GM21786 (cell line): ENCODE measurements around the gene CINP.
"Not testable (repeated sequence)": the region's sequence is repeated elsewhere in the genome, so short reads cannot be mapped to it uniquely, and the experiment has no call there.

Experiments
- ATAC-seq: cut with Tn5 transposase; IDR thresholded peaks from one replicate; pipeline ENCODE4 v1.9.1; 2021; ENCODE audit not compliant: unreplicated experiment

The CINP gene

GRCh38 chr14:102321456-102322422, 41.0 kb downstream of the CINP start:
- ATAC-seq: no peak

GRCh38 chr14:102320671-102321455, 41.8 kb downstream of the CINP start:
- ATAC-seq: no peak

- ATAC-seq: no peak
Measured at GRCh38 chr14:102320033-102320660, 42.5 kb downstream of the CINP start.

- ATAC-seq: peak; percentile 49
Measured at GRCh38 chr14:102319351-102320032, 43.2 kb downstream of the CINP start, which contains the start of gene ZNF839. Gene ZNF839, plus strand, starts transcription at chr14:102319746. Its CDS starts 20 bp downstream, at chr14:102319766.

- ATAC-seq: no peak
Measured at GRCh38 chr14:102318781-102319276, 43.9 kb downstream of the CINP start.

GRCh38 chr14:102317564-102318248, 45.0 kb downstream of the CINP start:
- ATAC-seq: no peak

GRCh38 chr14:102316743-102317563, 45.7 kb downstream of the CINP start:
- peak; percentile 58 for ATAC-seq

GRCh38 chr14:102316338-102316742, 46.4 kb downstream of the CINP start:
- ATAC-seq: no peak

GRCh38 chr14:102315121-102315520, 47.6 kb downstream of the CINP start:
- ATAC-seq: no peak

GRCh38 chr14:102314242-102315011, 48.3 kb downstream of the CINP start:
- ATAC-seq: no peak

GRCh38 chr14:102304611-102305506, 57.8 kb downstream of the CINP start, which contains the start of gene MOK:
Gene MOK, minus strand, starts transcription at chr14:102305164. Its CDS starts 196 bp downstream, at chr14:102304968.
- ATAC-seq: peak; percentile 98

- no peak for ATAC-seq
Measured at GRCh38 chr14:102303664-102304063, 59.0 kb downstream of the CINP start.

- ATAC-seq: not testable (repeated sequence)
Measured at GRCh38 chr14:102298303-102299070, 64.2 kb downstream of the CINP start.
